SK-N-MC (cell line): Measurements from ENCODE around the gene UBE2L6.

ENCODE experiments used
- DNase-seq: peaks from one replicate; pipeline ENCODE4 v3.0.0-alpha.2; 2011; ENCODE audit warnings: low read depth, low spot score
- H3K27ac ChIP-seq: fragments of 200-600 bp; sonication (generic); 2 replicates; pipeline ENCODE4 v1.5.1; 2016; ENCODE audit warnings: mixed run types
- H3K36me3 ChIP-seq: fragments of 200-600 bp; sonication (generic); 2 replicates; pipeline ENCODE4 v1.6.1; 2017; ENCODE audit warnings: antibody characterized with exemption, low read length, mixed read lengths; ENCODE audit not compliant: insufficient read depth
- H3K4me3 ChIP-seq: fragments of 200-600 bp; sonication (generic); 2 replicates; pipeline ENCODE4 v1.5.1; 2016
- H3K9ac ChIP-seq: fragments of 200-600 bp; sonication (generic); 2 replicates; pipeline ENCODE4 v1.8.0; 2017; ENCODE audit warnings: mixed run types, mixed read lengths; ENCODE audit not compliant: insufficient read length
- H3K9me3 ChIP-seq: fragments of 200-600 bp; sonication (generic); 2 replicates; pipeline ENCODE4 v1.6.1; 2017; ENCODE audit warnings: low read depth, mild to moderate bottlenecking, antibody characterized with exemption, low read length, moderate library complexity, mixed read lengths
- EZH2 ChIP-seq: fragments of 200-600 bp; sonication (generic); IDR thresholded peaks from one replicate; pipeline ENCODE4 v1.6.1; 2017; ENCODE audit warnings: antibody characterized with exemption
- FOXP2 ChIP-seq: optimal IDR thresholded peaks from 2 replicates; pipeline ENCODE3; 2011; ENCODE audit warnings: mild to moderate bottlenecking, moderate library complexity; ENCODE audit not compliant: insufficient read depth; ENCODE audit errors: extremely low read length, control extremely low read depth
- POLR2AphosphoS5 ChIP-seq: IDR thresholded peaks from 2 replicates; pipeline ENCODE4 v1.6.1; 2012; ENCODE audit warnings: mild to moderate bottlenecking, low read depth, low read length, borderline replicate concordance

The UBE2L6 gene

GRCh38 chr11:57574061-57574460 lies 6.6 kb upstream of the UBE2L6 start:
- no peak for DNase-seq
- Histone ChIP-seq H3K27ac (no peak overlapping the region), H3K9ac (no peak overlapping the region), H3K4me3 (no peak overlapping the region), H3K36me3 (no peaks in the 10 kb centered on the region), H3K9me3 (no peaks in the 10 kb centered on the region)
- TF ChIP-seq POLR2AphosphoS5 (no peak), FOXP2 (no peak), EZH2 (no peak)

GRCh38 chr11:57571606-57572005 lies 4.1 kb upstream of the UBE2L6 start:
- H3K9me3 ChIP-seq, result no peaks in the 10 kb centered on the region
- H3K27ac ChIP-seq, result no peak overlapping the region
- H3K9ac ChIP-seq, result no peak overlapping the region
- H3K36me3 ChIP-seq, result no peaks in the 10 kb centered on the region
- H3K4me3 ChIP-seq, result no peak overlapping the region
- no peak for TF ChIP-seq POLR2AphosphoS5
- no peak for TF ChIP-seq FOXP2
- TF ChIP-seq EZH2, result no peak
- no peak for DNase-seq

- no peaks in the 10 kb centered on the region for H3K36me3 ChIP-seq
- no peak for TF ChIP-seq FOXP2
- TF ChIP-seq POLR2AphosphoS5, result no peak
- TF ChIP-seq EZH2, result no peak
- peak; percentile 37 for DNase-seq
- H3K27ac ChIP-seq, result no peak overlapping the region
- peak overlapping the region; percentile 75 for H3K9ac ChIP-seq
- no peaks in the 10 kb centered on the region for H3K9me3 ChIP-seq
- H3K4me3 ChIP-seq, result peak overlapping the region; percentile 98
Measured at GRCh38 chr11:57568330-57568766, 876 bp upstream of the UBE2L6 start.

GRCh38 chr11:57566905-57567514 lies 462 bp downstream of the UBE2L6 start:
- Histone ChIP-seq H3K27ac (no peak overlapping the region), H3K9ac (peak overlapping the region; percentile 8), H3K36me3 (no peaks in the 10 kb centered on the region), H3K9me3 (no peaks in the 10 kb centered on the region), H3K4me3 (peak overlapping the region; percentile 98)
- TF ChIP-seq EZH2 (no peak), FOXP2 (no peak), POLR2AphosphoS5 (no peak)
- no peak for DNase-seq

GRCh38 chr11:57566005-57566904 lies 1.2 kb downstream of the UBE2L6 start:
- Histone ChIP-seq H3K27ac (no peak overlapping the region), H3K9me3 (no peaks in the 10 kb centered on the region), H3K4me3 (no peak overlapping the region), H3K36me3 (no peaks in the 10 kb centered on the region), H3K9ac (no peak overlapping the region)
- DNase-seq, result no peak
- TF ChIP-seq POLR2AphosphoS5 (no peak), FOXP2 (no peak), EZH2 (no peak)

GRCh38 chr11:57562596-57562995 lies 4.9 kb downstream of the UBE2L6 start:
- TF ChIP-seq EZH2 (no peak), FOXP2 (no peak)
- DNase-seq, result no peak

GRCh38 chr11:57560146-57560545 lies 7.3 kb downstream of the UBE2L6 start:
- TF ChIP-seq FOXP2 (no peak), EZH2 (no peak)
- Histone ChIP-seq H3K9ac (no peak overlapping the region), H3K36me3 (no peaks in the 10 kb centered on the region), H3K27ac (no peak overlapping the region), H3K9me3 (no peaks in the 10 kb centered on the region), H3K4me3 (no peak overlapping the region)
- no peak for DNase-seq

More at GRCh38 chr11:57562596-57562995, 4.9 kb downstream of the UBE2L6 start:
- no peaks in the 10 kb centered on the region for H3K36me3 ChIP-seq
- no peak overlapping the region for H3K27ac ChIP-seq
- no peak overlapping the region for H3K4me3 ChIP-seq
- H3K9ac ChIP-seq, result no peak overlapping the region
- H3K9me3 ChIP-seq, result no peaks in the 10 kb centered on the region

- H3K9ac ChIP-seq, result no peak overlapping the region
- no peaks in the 10 kb centered on the region for H3K9me3 ChIP-seq
- no peaks in the 10 kb centered on the region for H3K36me3 ChIP-seq
- TF ChIP-seq FOXP2 (no peak), POLR2AphosphoS5 (no peak)
- H3K4me3 ChIP-seq, result no peak overlapping the region
- H3K27ac ChIP-seq, result no peak overlapping the region
- no peak for DNase-seq
Measured at GRCh38 chr11:57556041-57556440, 11.4 kb downstream of the UBE2L6 start.

- DNase-seq, result no peak
- Histone ChIP-seq H3K9me3 (no peaks in the 10 kb centered on the region), H3K36me3 (no peaks in the 10 kb centered on the region), H3K4me3 (no peak overlapping the region), H3K27ac (no peak overlapping the region), H3K9ac (no peak overlapping the region)
- no peak for TF ChIP-seq POLR2AphosphoS5
- no peak for TF ChIP-seq FOXP2
- TF ChIP-seq EZH2, result no peak
Measured at GRCh38 chr11:57555393-57555792, 12.1 kb downstream of the UBE2L6 start.
